GM19468 (cell line): ENCODE data around the gene FAM110D.

Source experiments
- ATAC-seq: cut with Tn5 transposase; IDR thresholded peaks from one replicate; pipeline ENCODE4 v1.9.1; 2021; ENCODE audit warnings: mild to moderate bottlenecking, moderate library complexity, moderate number of reproducible peaks; ENCODE audit not compliant: unreplicated experiment; ENCODE audit errors: extremely low read depth

Gene FAM110D

GRCh38 chr1:26181586-26182382 is 22.9 kb downstream of the FAM110D start:
- ATAC-seq, result no peak

GRCh38 chr1:26182383-26182696 is 23.5 kb downstream of the FAM110D start:
- ATAC-seq, result no peak

- no peak for ATAC-seq
These were observed 25.2 kb downstream of the FAM110D start for GRCh38 chr1:26184086-26184485.

- ATAC-seq, result no peak
These were observed 26.0 kb downstream of the FAM110D start for GRCh38 chr1:26184883-26185282.

GRCh38 chr1:26187882-26188281 is 29.0 kb downstream of the FAM110D start:
- no peak for ATAC-seq

- ATAC-seq, result no peak
These were observed 29.6 kb downstream of the FAM110D start for GRCh38 chr1:26188477-26188876.

GRCh38 chr1:26189331-26189730 is 30.5 kb downstream of the FAM110D start:
- ATAC-seq, result no peak

GRCh38 chr1:26189751-26190275 is 30.9 kb downstream of the FAM110D start:
- ATAC-seq, result no peak

- no peak for ATAC-seq
These were observed 31.6 kb downstream of the FAM110D start, which contains the start of gene CATSPER4 for GRCh38 chr1:26190373-26190987. CATSPER4 (plus strand) TSS chr1:26190602; CDS start chr1:26190628, 26 bp downstream.

GRCh38 chr1:26191739-26192138 is 32.9 kb downstream of the FAM110D start:
- ATAC-seq, result no peak

GRCh38 chr1:26195805-26196204 is 36.9 kb downstream of the FAM110D start:
- ATAC-seq, result no peak

- no peak for ATAC-seq
These were observed 38.4 kb downstream of the FAM110D start for GRCh38 chr1:26197301-26197700.

- no peak for ATAC-seq
These were observed 38.9 kb downstream of the FAM110D start for GRCh38 chr1:26197813-26198212.

- no peak for ATAC-seq
These were observed 41.5 kb downstream of the FAM110D start for GRCh38 chr1:26200413-26200812.

- ATAC-seq, result no peak
These were observed 44.9 kb downstream of the FAM110D start for GRCh38 chr1:26203642-26204318.

GRCh38 chr1:26210147-26210870 is 51.4 kb downstream of the FAM110D start:
- ATAC-seq, result no peak

GRCh38 chr1:26212726-26213125 is 53.8 kb downstream of the FAM110D start:
- no peak for ATAC-seq

GRCh38 chr1:26213335-26213905 is 54.5 kb downstream of the FAM110D start:
- no peak for ATAC-seq
